ENCODE data around the gene SLC22A7. TPM values are rescaled to one million over a fixed set of nuclear protein-coding genes. Genes with fewer than 3 reads are reported as not detected.
"Not testable (repeated sequence)": the region's sequence is repeated elsewhere in the genome, so short reads cannot be mapped to it uniquely, and the experiment has no call there.

SLC22A7 gene
- total RNA-seq, 1 experiment from 2014 or later, result not detected

DNA sequence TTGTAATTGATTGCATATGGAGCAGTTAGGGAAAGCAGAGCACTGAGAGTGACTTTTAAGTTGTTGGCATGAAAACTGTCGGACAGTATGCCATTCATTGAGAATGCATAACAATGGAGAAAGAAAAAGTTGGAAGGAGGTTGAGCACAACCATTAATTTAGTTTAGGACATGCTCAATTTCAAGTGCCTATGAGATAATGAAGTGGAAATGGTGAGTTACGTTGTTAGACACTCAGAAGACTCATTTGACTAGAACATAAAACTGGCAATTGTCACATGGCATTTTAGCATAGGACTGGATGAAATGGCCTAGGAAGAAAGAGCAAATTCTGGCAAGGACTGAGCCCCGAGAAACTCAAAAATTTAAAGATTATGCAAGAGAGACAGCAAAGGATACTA, 49.4 kb downstream of the SLC22A7 start:
- Histone ChIP-seq H4K8ac (replicated peaks; ENCODE audit: insufficient read length, low read depth, low read length) (no peak overlapping the region), H2AFZ (ENCODE audit: low read length) (no peak overlapping the region), H3K23ac (ENCODE audit: insufficient read length, low read depth, low read length) (no peak overlapping the region), H3K9me3 (ENCODE audit: control insufficient read depth, low read depth, low read length) (no peaks in the 10 kb centered on the region), H3K27ac (ENCODE audit: insufficient read length, low read depth, low read length) (no peak overlapping the region), H2BK15ac (ENCODE audit: low read depth, low read length) (no peak overlapping the region), H4K5ac (ENCODE audit: insufficient read length, low read depth, low read length) (no peak overlapping the region), H2AK5ac (ENCODE audit: insufficient read length, low read length) (no peak overlapping the region), H3K4me2 (ENCODE audit: insufficient read depth, insufficient read length, low read length) (no peak overlapping the region), H3K4ac (ENCODE audit: low read depth, low read length) (no peak overlapping the region), H3K56ac (ENCODE audit: insufficient read length, low read depth, low read length) (no peak overlapping the region), H3K79me1 (ENCODE audit: insufficient read depth, low read depth, low read length, poor library complexity, severe bottlenecking) (no peaks in the 10 kb centered on the region), H4K20me1 (ENCODE audit: control insufficient read depth, insufficient read depth, insufficient read length) (no peaks in the 10 kb centered on the region), H3K9ac (ENCODE audit: extremely low read depth, insufficient read length, low read length) (no peak overlapping the region), H3K23me2 (ENCODE audit: insufficient read length, low read depth, low read length, poor library complexity, severe bottlenecking) (no peaks in the 10 kb centered on the region), H3K27me3 (ENCODE audit: insufficient read depth, low read length) (no peaks in the 10 kb centered on the region), H3K14ac (ENCODE audit: insufficient read depth, low read length) (no peak overlapping the region), H3K18ac (ENCODE audit: insufficient read length, low read depth, low read length) (no peak overlapping the region), H2BK5ac (ENCODE audit: insufficient read length, low read length) (no peak overlapping the region), H3K79me2 (ENCODE audit: insufficient read depth, low read length) (no peaks in the 10 kb centered on the region), H2BK12ac (ENCODE audit: insufficient read length, low read depth, low read length) (no peak overlapping the region), H3K4me1 (ENCODE audit: insufficient read depth, low read length) (no peaks in the 10 kb centered on the region), H3T11ph (ENCODE audit: low read length) (no peak overlapping the region), H4K91ac (ENCODE audit: insufficient read length, low read depth, low read length) (no peak overlapping the region), H2BK120ac (ENCODE audit: low read depth, low read length, poor library complexity, severe bottlenecking) (no peak overlapping the region), H2BK20ac (ENCODE audit: low read depth, low read length, poor library complexity, severe bottlenecking) (no peak overlapping the region)
- no peak overlapping the region for H3K27ac Mint-ChIP-seq
- no peaks in the 10 kb centered on the region for H3K27me3 Mint-ChIP-seq (ENCODE audit: low read depth)
- H3K36me3 Mint-ChIP-seq (ENCODE audit: insufficient read depth in 1 of 3, low read depth in 3 of 3), result peaks cover 0 to 33% (median 11%) of the 10 kb centered on the region in 3 experiments; a peak in 5 of 7 replicates
- WGBS (ENCODE audit: extremely low coverage, insufficient read length, low lambda C conversion rate), result no CpG with 5 or more reads among the region's 3 CpGs
- no peak for DNase-seq
- H3K9me3 Mint-ChIP-seq, result no peaks in the 10 kb centered on the region
- no peak overlapping the region for H3K4me3 Mint-ChIP-seq
- TF ChIP-seq CTCF (conservative IDR thresholded peaks at IDR 0.05), result no peak
- H3K4me1 Mint-ChIP-seq, result no peaks in the 10 kb centered on the region

DNA sequence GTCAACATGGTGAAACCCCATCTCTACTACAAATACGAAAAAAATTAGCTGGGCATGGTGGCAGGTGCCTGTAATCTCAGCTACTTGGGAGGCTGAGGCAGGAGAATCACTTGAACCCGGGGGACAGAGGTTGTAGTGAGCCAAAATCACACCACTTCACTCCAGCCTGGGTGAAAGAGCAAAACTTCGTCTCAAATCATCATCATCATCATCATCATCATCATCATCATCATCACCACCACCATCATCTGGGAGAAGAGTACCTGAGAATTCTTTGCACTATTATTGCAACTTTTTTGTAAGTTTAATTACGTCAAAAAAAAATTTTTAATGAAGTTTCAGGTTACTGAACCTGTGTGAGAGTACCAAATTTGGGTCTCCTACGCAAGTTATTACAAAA, 53.9 kb downstream of the SLC22A7 start:
- WGBS (ENCODE audit: extremely low coverage, insufficient read length, low lambda C conversion rate), result no CpG with 5 or more reads among the region's 5 CpGs
- peaks cover 9 to 40% (median 27%) of the 10 kb centered on the region in 3 experiments; a peak in 6 of 7 replicates for H3K36me3 Mint-ChIP-seq (ENCODE audit: insufficient read depth in 1 of 3, low read depth in 3 of 3)

More for the DNA sequence above, 53.9 kb downstream of the SLC22A7 start:
- H3K18ac ChIP-seq (ENCODE audit: insufficient read length, low read depth, low read length); H2BK15ac ChIP-seq (ENCODE audit: low read depth, low read length); H2BK5ac ChIP-seq (ENCODE audit: insufficient read length, low read length); H4K20me1 ChIP-seq (ENCODE audit: control insufficient read depth, insufficient read depth, insufficient read length); H3K27me3 ChIP-seq (ENCODE audit: insufficient read depth, low read length); H3K56ac ChIP-seq (ENCODE audit: insufficient read length, low read depth, low read length); H3K9me3 Mint-ChIP-seq; H2BK20ac ChIP-seq (ENCODE audit: low read depth, low read length, poor library complexity, severe bottlenecking); H3K27ac ChIP-seq (ENCODE audit: insufficient read length, low read depth, low read length); H3K9me3 ChIP-seq (ENCODE audit: control insufficient read depth, low read depth, low read length); H3K79me1 ChIP-seq (ENCODE audit: insufficient read depth, low read depth, low read length, poor library complexity, severe bottlenecking); H3K9ac ChIP-seq (ENCODE audit: extremely low read depth, insufficient read length, low read length); H3K27me3 Mint-ChIP-seq (ENCODE audit: low read depth); H2AK5ac ChIP-seq (ENCODE audit: insufficient read length, low read length); H4K5ac ChIP-seq (ENCODE audit: insufficient read length, low read depth, low read length); H3K4me1 ChIP-seq (ENCODE audit: insufficient read depth, low read length); H2BK120ac ChIP-seq (ENCODE audit: low read depth, low read length, poor library complexity, severe bottlenecking); H3K27ac Mint-ChIP-seq; H3K14ac ChIP-seq (ENCODE audit: insufficient read depth, low read length); H3T11ph ChIP-seq (ENCODE audit: low read length); H3K4me3 Mint-ChIP-seq; H3K23ac ChIP-seq (ENCODE audit: insufficient read length, low read depth, low read length); H2BK12ac ChIP-seq (ENCODE audit: insufficient read length, low read depth, low read length); H4K91ac ChIP-seq (ENCODE audit: insufficient read length, low read depth, low read length); H3K4ac ChIP-seq (ENCODE audit: low read depth, low read length); H3K4me2 ChIP-seq (ENCODE audit: insufficient read depth, insufficient read length, low read length); H3K79me2 ChIP-seq (ENCODE audit: insufficient read depth, low read length); H4K8ac ChIP-seq (replicated peaks; ENCODE audit: insufficient read length, low read depth, low read length); H2AFZ ChIP-seq (ENCODE audit: low read length); H3K23me2 ChIP-seq (ENCODE audit: insufficient read length, low read depth, low read length, poor library complexity, severe bottlenecking); DNase-seq: not testable (repeated sequence)
- H3K4me1 Mint-ChIP-seq, result peaks cover 4 to 12% of the 10 kb centered on the region in 2 experiments

All from H9 (cell line).